DMS53 treated with DMSO at 0.1 percent for 48 hours (cell line): Measurements from ENCODE around the gene KCTD1.
"Not testable (repeated sequence)": the region's sequence is repeated elsewhere in the genome, so short reads cannot be mapped to it uniquely, and the experiment has no call there.

Experiments
- DNase-seq: peaks from one replicate; lab custom pipeline; 2025; ENCODE audit not compliant: unreplicated experiment; lab: John Stamatoyannopoulos, UW

The KCTD1 gene

GRCh38 chr18:26459884-26460283 is 88.5 kb downstream of the KCTD1 start:
- DNase-seq = no peak

- DNase-seq = no peak
These were observed 89.0 kb downstream of the KCTD1 start for GRCh38 chr18:26459340-26459739.

GRCh38 chr18:26458526-26459232 is 89.7 kb downstream of the KCTD1 start:
- no peak for DNase-seq

DNA sequence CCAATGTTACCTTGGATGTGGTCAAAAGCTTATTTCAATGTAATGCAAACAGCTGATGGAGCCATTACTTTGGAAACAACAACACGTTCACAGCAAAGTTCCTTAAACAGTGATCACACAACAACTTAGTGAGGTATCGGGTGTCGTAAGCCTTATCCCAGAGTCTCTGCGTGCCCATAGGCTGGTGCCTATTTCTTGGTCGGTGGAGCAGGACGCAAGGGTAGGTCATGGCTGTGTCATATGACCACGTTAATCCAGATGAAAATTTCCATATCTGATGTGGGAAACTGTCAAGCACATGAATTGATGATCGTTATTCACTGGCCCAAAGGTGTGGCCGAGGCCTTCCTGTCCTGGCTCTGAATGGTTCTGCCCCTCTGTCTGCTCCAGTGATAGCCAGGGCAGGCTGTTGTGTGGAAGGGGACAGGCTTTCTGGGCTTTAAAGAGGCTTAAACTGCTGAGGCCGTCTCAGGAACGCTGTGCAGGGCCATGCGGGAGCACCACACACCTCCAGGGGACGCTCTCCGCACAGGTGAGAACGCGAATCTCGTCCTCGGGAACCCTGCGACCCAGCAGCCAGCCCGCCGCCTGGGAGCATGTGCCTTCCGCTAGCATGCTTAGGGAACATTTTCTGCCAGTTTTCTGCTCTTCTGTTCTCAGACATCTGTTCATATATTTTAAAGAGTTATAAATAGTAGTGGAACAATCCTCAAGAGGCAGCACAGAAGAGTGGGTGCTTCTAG is 90.6 kb downstream of the KCTD1 start:
- DNase-seq = no peak

GRCh38 chr18:26457195-26457594 is 91.2 kb downstream of the KCTD1 start:
- DNase-seq = no peak

GRCh38 chr18:26456070-26456491 is 92.3 kb downstream of the KCTD1 start:
- DNase-seq = no peak

DNA sequence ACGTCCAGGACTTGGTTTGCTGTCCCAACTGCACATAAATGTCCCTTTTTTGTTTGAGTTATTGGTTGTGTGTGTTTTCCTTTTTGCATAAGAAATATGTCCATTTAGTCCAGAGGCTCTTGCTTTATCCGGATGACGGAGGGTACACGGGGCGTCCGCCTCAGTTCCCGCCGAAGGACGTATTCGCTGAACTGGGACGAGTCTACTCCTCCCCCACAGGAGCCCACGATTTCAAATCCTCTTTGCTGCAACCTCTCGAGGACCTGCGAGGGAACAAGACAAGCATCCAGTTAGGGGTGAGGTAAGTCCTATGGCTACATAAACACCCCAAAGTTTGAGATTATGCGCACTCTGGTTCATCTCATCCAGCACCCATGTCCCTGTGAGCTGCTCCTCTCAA is 92.7 kb downstream of the KCTD1 start:
- DNase-seq = no peak

GRCh38 chr18:26454616-26455015 is 93.7 kb downstream of the KCTD1 start:
- no peak for DNase-seq

DNA sequence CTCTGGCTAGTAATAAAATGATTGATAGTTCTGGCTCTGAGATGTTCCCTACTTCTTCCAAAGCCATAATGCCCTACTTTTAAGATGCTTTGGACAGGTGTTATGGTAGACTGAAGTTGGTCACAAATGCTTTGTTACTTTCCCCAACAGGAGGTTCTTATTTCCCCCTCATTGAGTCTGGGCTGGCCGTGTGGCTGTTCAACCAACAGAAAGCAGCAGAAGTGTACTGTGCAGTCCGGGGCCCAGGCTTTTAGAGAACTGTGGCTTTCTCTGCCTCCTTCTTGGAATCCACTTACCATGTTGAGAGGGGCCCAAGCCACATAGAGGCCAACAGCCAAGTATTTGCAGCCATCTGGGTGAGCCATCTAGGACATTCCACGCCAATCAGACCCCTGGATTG is 94.2 kb downstream of the KCTD1 start:
- no peak for DNase-seq

GRCh38 chr18:26453386-26453901 is 94.9 kb downstream of the KCTD1 start:
- DNase-seq = no peak

- no peak for DNase-seq
These were observed 97.2 kb downstream of the KCTD1 start for GRCh38 chr18:26450989-26451682.

- no peak for DNase-seq
These were observed 99.6 kb downstream of the KCTD1 start for GRCh38 chr18:26448714-26449159.

DNA sequence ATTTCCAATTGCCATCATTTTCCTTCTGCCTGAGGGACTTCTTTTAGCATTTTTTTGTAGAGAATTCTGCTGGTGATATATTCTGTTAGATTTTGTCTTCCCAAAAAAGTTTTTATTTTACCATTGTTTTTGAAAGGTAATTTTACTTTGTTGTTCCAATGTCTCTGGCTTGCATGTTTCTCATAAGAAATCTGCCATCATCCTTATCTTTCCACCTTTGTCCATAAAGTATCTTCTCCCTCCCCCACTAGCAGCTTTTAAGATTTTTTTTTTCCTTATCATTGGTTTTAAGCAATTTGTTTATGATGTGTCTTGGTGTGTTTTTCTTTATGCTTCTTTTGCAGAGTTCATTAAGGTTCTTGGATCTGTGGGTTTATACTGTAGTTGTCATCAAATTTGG is 104.5 kb downstream of the KCTD1 start:
- no peak for DNase-seq

- DNase-seq = no peak
These were observed 106.2 kb downstream of the KCTD1 start for GRCh38 chr18:26442126-26442525.

DNA sequence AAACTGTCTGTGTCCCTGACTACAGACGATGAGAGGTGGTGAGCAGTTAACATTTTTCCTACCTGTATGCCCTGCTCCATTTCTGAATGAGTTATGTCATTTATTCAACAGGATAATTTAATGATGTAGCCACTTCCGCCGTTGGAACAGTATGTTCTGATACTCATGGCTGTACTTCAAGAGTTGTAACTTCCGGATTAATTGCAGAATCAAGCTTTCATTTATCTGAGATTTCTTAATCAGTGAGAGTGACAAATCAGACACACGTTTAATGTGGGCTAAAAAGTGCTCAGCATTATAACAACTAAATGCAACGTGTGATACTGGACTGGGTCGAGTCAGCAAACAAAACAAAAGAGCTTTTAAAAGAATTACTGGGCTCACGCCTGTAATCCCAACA is 107.7 kb downstream of the KCTD1 start:
- DNase-seq = no peak

DNA sequence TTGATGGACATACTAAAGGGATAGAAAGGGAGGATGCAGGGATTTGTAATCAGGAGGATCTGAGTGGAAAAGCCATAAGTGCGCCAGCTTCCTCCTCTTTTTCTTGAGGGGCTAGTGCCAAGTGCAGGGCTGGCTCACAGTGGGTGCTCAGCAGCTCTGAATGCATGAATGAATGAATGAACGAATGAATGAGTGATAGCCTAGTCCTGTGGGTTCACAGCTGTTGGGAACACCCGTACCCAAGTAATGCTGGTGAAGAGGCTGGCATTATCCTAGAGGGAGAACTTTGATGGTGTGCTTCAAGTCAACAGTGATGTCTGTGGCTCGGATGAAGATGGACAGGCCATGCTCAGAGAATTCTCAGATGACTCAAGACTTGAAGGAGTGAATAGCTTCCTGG is 108.8 kb downstream of the KCTD1 start:
- DNase-seq = no peak

GRCh38 chr18:26438980-26439379 is 109.4 kb downstream of the KCTD1 start:
- no peak for DNase-seq

DNA sequence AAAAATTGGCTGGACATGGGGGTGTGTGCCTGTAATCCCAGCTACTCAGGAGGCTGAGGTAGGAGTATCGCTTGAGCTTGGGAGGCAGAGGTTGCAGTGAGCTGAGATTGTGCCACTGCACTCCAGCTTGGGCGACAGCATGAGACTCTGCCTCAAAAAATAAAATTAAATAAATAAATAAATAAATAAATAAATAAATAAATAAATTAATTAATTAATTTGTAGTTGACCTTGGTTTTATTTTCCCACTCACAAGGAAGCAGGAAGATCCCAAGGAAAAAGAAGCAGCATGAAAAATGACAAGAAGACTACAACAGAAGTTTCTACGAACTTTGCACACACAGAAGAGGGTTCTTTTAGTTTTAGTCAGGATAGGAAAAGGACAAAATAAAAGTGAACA is 110.7 kb downstream of the KCTD1 start:
- not testable (repeated sequence) for DNase-seq

GRCh38 chr18:26436176-26437051 is 111.9 kb downstream of the KCTD1 start:
- peak; percentile 11 for DNase-seq

- no peak for DNase-seq
These were observed 112.8 kb downstream of the KCTD1 start for GRCh38 chr18:26435415-26436095.
